Measurements from ENCODE around the gene ZMIZ1. TPM values are rescaled to one million over a fixed set of nuclear protein-coding genes. Genes with fewer than 3 reads are reported as not detected.

Gene ZMIZ1
- total RNA-seq, 1 donor = 23.3 TPM

GRCh38 chr10:79171504-79171903 is 102.7 kb downstream of the ZMIZ1 start:
- DNase-seq (ENCODE audit: low read depth) = no peak
- TF ChIP-seq CTCF (IDR thresholded peaks at IDR 0.05; ENCODE audit: insufficient read depth, low read depth, low read length) = no peak
- H3K4me3 ChIP-seq (ENCODE audit: low read depth, low read length) = no peak overlapping the region

- H3K4me3 ChIP-seq (ENCODE audit: low read depth, low read length) = no peak overlapping the region
- no peak for DNase-seq (ENCODE audit: low read depth)
- no peak for TF ChIP-seq CTCF (IDR thresholded peaks at IDR 0.05; ENCODE audit: insufficient read depth, low read depth, low read length)
Observed at GRCh38 chr10:79172881-79173280, 104.1 kb downstream of the ZMIZ1 start.

- no peak for TF ChIP-seq CTCF (IDR thresholded peaks at IDR 0.05; ENCODE audit: insufficient read depth, low read depth, low read length)
- DNase-seq (ENCODE audit: low read depth) = no peak
- H3K4me3 ChIP-seq (ENCODE audit: low read depth, low read length) = no peak overlapping the region
Observed at GRCh38 chr10:79173582-79174262, 105.0 kb downstream of the ZMIZ1 start.

GRCh38 chr10:79176052-79176501 is 107.3 kb downstream of the ZMIZ1 start:
- no peak for TF ChIP-seq CTCF (IDR thresholded peaks at IDR 0.05; ENCODE audit: insufficient read depth, low read depth, low read length)
- no peak overlapping the region for H3K4me3 ChIP-seq (ENCODE audit: low read depth, low read length)
- DNase-seq (ENCODE audit: low read depth) = no peak

- no peak for TF ChIP-seq CTCF (IDR thresholded peaks at IDR 0.05; ENCODE audit: insufficient read depth, low read depth, low read length)
- peak; percentile 58 for DNase-seq (ENCODE audit: low read depth)
- no peak overlapping the region for H3K4me3 ChIP-seq (ENCODE audit: low read depth, low read length)
Observed at GRCh38 chr10:79176949-79177602, 108.3 kb downstream of the ZMIZ1 start.

GRCh38 chr10:79178070-79178576 is 109.4 kb downstream of the ZMIZ1 start:
- no peak overlapping the region for H3K4me3 ChIP-seq (ENCODE audit: low read depth, low read length)
- no peak for TF ChIP-seq CTCF (IDR thresholded peaks at IDR 0.05; ENCODE audit: insufficient read depth, low read depth, low read length)
- DNase-seq (ENCODE audit: low read depth) = no peak
